HepG2 (cell line): ENCODE data around the gene WTAP. TPM values are rescaled to one million over a fixed set of nuclear protein-coding genes. Genes with fewer than 3 reads are reported as not detected.
A peak's percentile ranks its signal among the peaks of the same experiment; 100 is the strongest.

Source experiments
- HOXD1 ChIP-seq: sonication (generic); formaldehyde crosslinking; IDR thresholded peaks from 2 replicates; pipeline ENCODE4 v1.5.0; 2020; ENCODE audit warnings: missing genetic modification reagents
- MAFG ChIP-seq: sonication (generic); formaldehyde crosslinking; IDR thresholded peaks from 2 replicates; pipeline ENCODE4 v1.5.1; 2020; ENCODE audit warnings: mild to moderate bottlenecking, missing genetic modification reagents
- NCOA1 ChIP-seq: sonication (generic); formaldehyde crosslinking; IDR thresholded peaks from 2 replicates; pipeline ENCODE4 v1.9.0; 2021; ENCODE audit warnings: missing genetic modification reagents
- NFE2L1 ChIP-seq: sonication (generic); formaldehyde crosslinking; IDR thresholded peaks from 2 replicates; pipeline ENCODE4 v1.4.0; 2020; ENCODE audit warnings: missing genetic modification reagents, mild to moderate bottlenecking, borderline replicate concordance
- NFKBIZ ChIP-seq: IDR thresholded peaks from 2 replicates; pipeline ENCODE4 v1.6.1; 2018; ENCODE audit warnings: missing genetic modification reagents, missing compliant biosample characterization
- PRPF4 ChIP-seq: fragments of 200-400 bp; formaldehyde crosslinking; IDR thresholded peaks from 2 replicates; pipeline ENCODE4 v1.6.1; 2016; ENCODE audit warnings: low read length, low read depth; ENCODE audit not compliant: poor library complexity, severe bottlenecking
- SMAD1 ChIP-seq: sonication (generic); formaldehyde crosslinking; IDR thresholded peaks from 2 replicates; pipeline ENCODE4 v1.4.0; 2020; ENCODE audit warnings: missing genetic modification reagents, low read depth, mild to moderate bottlenecking, borderline replicate concordance
- SSRP1 ChIP-seq: IDR thresholded peaks from 2 replicates; pipeline ENCODE4 v1.6.1; 2016; ENCODE audit warnings: control low read depth
- ZNF253 ChIP-seq: sonication (generic); formaldehyde crosslinking; IDR thresholded peaks from 2 replicates; pipeline ENCODE4 v1.8.0; 2022; ENCODE audit warnings: mild to moderate bottlenecking, missing genetic modification reagents, borderline replicate concordance
- ZNF44 ChIP-seq: sonication (generic); formaldehyde crosslinking; IDR thresholded peaks from 2 replicates; pipeline ENCODE4 v1.5.1; 2020; ENCODE audit warnings: mild to moderate bottlenecking, missing genetic modification reagents
- ZNF547 ChIP-seq: sonication (generic); formaldehyde crosslinking; IDR thresholded peaks from 2 replicates; pipeline ENCODE4 v1.5.1; 2020; ENCODE audit warnings: mild to moderate bottlenecking, missing genetic modification reagents
- ZNF709 ChIP-seq: sonication (generic); formaldehyde crosslinking; IDR thresholded peaks from 2 replicates; pipeline ENCODE4 v1.5.0; 2020; ENCODE audit warnings: mild to moderate bottlenecking, missing genetic modification reagents
- polyA plus RNA-seq, 8 experiments: library from polyadenylated mRNA; depleted of rRNA in 3 of 8; stranded (reverse) in 7 of 8; unstranded in 1 of 8; fragments of >200 nt; fragmentation: Illumina TruSeq in 4 of 8; extraction: Trizol in 4 of 8; gene quantifications; 2 replicates each; pipeline versions ENCODE4 v1.2.1 to v1.2.3, GENCODE V29; 2011 to 2016; ENCODE audit warnings: low read depth in 4 of 8, missing spikeins in 1 of 8, mixed read lengths in 1 of 8; ENCODE audit not compliant: insufficient read depth in 1 of 8
- total RNA-seq, 5 experiments: library from RNA; depleted of rRNA; stranded (reverse); fragments of >200 nt; fragmentation: Illumina TruSeq; extraction: Trizol; gene quantifications; 2 replicates each; pipeline ENCODE4 v1.2.3, GENCODE V29; 2016; ENCODE audit warnings: low read depth in 1 of 5
- TF ChIP-seq, protein P1 (sequence below): IDR thresholded peaks from 2 replicates; pipeline ENCODE4 v1.6.1; 2012; ENCODE audit warnings: low read length, improper control_type of control experiment
- TF ChIP-seq, protein P2 (sequence below): sonication (generic); formaldehyde crosslinking; IDR thresholded peaks from 2 replicates; pipeline ENCODE4 v1.5.0; 2020; ENCODE audit warnings: missing genetic modification reagents
- TF ChIP-seq, protein P3 (sequence below): sonication (generic); formaldehyde crosslinking; IDR thresholded peaks from 2 replicates; pipeline ENCODE4 v1.4.0; 2020; ENCODE audit warnings: missing genetic modification reagents
- TF ChIP-seq, protein P4 (sequence below): sonication (generic); formaldehyde crosslinking; conservative IDR thresholded peaks from 2 replicates; pipeline ENCODE4 v1.8.1; 2023; ENCODE audit warnings: missing genetic modification reagents
- TF ChIP-seq, protein P5 (sequence below): IDR thresholded peaks from 2 replicates; pipeline ENCODE4 v1.6.1; 2016; ENCODE audit warnings: missing compliant biosample characterization, missing genetic modification reagents, borderline replicate concordance
- TF ChIP-seq, protein P6 (sequence below): sonication (generic); formaldehyde crosslinking; IDR thresholded peaks from 2 replicates; pipeline ENCODE4 v1.8.1; 2023; ENCODE audit warnings: mild to moderate bottlenecking, missing genetic modification reagents, borderline replicate concordance
- TF ChIP-seq, protein P7 (sequence below): sonication (generic); formaldehyde crosslinking; IDR thresholded peaks from 2 replicates; pipeline ENCODE4 v1.4.0; 2020; ENCODE audit warnings: missing genetic modification reagents, borderline replicate concordance

The WTAP gene
- total and polyA plus RNA-seq, 2 of the 13 experiments (the other 11 are each of a cell fraction or from before 2014, with no cell fraction given), result 31.6 to 167 TPM

DNA sequence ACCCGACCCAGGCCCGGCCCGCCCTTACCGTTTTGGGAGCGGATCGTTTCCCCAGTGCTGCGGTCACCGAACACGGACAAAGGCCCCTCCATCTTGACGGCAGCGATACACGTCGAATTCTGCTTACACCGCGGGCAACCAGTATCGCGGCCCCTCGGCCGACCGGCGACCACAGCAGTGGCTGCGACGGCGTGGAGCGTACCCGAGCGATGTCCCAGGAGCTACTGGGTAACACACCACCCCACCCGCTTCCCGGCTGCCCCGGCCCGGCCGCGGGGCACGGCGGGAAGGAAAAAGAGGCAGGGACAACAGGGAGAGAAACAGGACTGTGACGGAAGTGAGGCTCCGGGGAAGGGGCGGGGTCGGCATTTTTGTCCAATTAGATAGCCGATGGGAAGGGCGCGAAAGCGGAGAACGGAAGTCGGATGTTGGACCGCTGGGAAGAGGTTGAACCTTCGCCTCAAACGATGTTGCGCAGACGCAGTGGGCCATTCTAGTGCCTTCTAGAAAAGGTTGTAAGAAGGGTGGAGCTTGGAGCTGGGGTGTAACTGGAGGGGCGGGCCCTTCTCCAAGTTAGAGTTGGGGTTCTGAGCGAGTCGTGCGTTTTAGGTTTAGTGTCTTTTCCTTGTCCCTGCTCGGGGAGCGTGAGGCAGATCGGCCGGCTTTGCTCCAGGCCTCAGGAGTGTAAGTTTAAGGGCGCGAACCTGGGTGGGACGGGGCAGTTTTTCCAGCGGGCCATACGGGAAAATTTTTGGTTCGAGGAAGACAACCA lies 62.3 kb downstream of the WTAP start, which contains the start of gene TCP1 (continued):
- TF ChIP-seq, protein P1, sequence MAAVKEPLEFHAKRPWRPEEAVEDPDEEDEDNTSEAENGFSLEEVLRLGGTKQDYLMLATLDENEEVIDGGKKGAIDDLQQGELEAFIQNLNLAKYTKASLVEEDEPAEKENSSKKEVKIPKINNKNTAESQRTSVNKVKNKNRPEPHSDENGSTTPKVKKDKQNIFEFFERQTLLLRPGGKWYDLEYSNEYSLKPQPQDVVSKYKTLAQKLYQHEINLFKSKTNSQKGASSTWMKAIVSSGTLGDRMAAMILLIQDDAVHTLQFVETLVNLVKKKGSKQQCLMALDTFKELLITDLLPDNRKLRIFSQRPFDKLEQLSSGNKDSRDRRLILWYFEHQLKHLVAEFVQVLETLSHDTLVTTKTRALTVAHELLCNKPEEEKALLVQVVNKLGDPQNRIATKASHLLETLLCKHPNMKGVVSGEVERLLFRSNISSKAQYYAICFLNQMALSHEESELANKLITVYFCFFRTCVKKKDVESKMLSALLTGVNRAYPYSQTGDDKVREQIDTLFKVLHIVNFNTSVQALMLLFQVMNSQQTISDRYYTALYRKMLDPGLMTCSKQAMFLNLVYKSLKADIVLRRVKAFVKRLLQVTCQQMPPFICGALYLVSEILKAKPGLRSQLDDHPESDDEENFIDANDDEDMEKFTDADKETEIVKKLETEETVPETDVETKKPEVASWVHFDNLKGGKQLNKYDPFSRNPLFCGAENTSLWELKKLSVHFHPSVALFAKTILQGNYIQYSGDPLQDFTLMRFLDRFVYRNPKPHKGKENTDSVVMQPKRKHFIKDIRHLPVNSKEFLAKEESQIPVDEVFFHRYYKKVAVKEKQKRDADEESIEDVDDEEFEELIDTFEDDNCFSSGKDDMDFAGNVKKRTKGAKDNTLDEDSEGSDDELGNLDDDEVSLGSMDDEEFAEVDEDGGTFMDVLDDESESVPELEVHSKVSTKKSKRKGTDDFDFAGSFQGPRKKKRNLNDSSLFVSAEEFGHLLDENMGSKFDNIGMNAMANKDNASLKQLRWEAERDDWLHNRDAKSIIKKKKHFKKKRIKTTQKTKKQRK, result no peak
- TF ChIP-seq HOXD1 (CRISPR knock-in tag) (no peak), NFE2L1 (no peak), NFKBIZ (CRISPR knock-in tag) (no peak), SMAD1 (0 out of 2 replicates have a peak, but pooled peaks have one; percentile 58), ZNF547 (CRISPR knock-in tag) (peak; percentile 6), SSRP1 (CRISPR knock-in tag) (no peak; the same call in 1 of the 2 replicates), NCOA1 (no peak), ZNF44 (CRISPR knock-in tag) (no peak), ZNF709 (CRISPR knock-in tag) (no peak), ZNF253 (peak; percentile 90), MAFG (CRISPR knock-in tag) (no peak), PRPF4 (peak; percentile 27)
- TF ChIP-seq, protein P2, sequence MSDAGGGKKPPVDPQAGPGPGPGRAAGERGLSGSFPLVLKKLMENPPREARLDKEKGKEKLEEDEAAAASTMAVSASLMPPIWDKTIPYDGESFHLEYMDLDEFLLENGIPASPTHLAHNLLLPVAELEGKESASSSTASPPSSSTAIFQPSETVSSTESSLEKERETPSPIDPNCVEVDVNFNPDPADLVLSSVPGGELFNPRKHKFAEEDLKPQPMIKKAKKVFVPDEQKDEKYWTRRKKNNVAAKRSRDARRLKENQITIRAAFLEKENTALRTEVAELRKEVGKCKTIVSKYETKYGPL (CRISPR knock-in tag), result peak; percentile 23; the same call in 1 of the 2 replicates
- TF ChIP-seq, protein P3, sequence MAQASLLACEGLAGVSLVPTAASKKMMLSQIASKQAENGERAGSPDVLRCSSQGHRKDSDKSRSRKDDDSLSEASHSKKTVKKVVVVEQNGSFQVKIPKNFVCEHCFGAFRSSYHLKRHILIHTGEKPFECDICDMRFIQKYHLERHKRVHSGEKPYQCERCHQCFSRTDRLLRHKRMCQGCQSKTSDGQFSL, result no peak
- TF ChIP-seq, protein P4, sequence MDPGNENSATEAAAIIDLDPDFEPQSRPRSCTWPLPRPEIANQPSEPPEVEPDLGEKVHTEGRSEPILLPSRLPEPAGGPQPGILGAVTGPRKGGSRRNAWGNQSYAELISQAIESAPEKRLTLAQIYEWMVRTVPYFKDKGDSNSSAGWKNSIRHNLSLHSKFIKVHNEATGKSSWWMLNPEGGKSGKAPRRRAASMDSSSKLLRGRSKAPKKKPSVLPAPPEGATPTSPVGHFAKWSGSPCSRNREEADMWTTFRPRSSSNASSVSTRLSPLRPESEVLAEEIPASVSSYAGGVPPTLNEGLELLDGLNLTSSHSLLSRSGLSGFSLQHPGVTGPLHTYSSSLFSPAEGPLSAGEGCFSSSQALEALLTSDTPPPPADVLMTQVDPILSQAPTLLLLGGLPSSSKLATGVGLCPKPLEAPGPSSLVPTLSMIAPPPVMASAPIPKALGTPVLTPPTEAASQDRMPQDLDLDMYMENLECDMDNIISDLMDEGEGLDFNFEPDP (CRISPR knock-in tag), result 0 out of 2 replicates have a peak, but pooled peaks have one; percentile 77
- TF ChIP-seq, protein P5, sequence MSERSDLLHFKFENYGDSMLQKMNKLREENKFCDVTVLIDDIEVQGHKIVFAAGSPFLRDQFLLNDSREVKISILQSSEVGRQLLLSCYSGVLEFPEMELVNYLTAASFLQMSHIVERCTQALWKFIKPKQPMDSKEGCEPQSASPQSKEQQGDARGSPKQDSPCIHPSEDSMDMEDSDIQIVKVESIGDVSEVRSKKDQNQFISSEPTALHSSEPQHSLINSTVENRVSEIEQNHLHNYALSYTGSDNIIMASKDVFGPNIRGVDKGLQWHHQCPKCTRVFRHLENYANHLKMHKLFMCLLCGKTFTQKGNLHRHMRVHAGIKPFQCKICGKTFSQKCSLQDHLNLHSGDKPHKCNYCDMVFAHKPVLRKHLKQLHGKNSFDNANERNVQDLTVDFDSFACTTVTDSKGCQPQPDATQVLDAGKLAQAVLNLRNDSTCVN (CRISPR knock-in tag), result peak; percentile 95
- TF ChIP-seq, protein P6, sequence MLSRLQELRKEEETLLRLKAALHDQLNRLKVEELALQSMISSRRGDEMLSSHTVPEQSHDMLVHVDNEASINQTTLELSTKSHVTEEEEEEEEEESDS (CRISPR knock-in tag), result 0 out of 2 replicates have a peak, but pooled peaks have one; percentile 67
- TF ChIP-seq, protein P7, sequence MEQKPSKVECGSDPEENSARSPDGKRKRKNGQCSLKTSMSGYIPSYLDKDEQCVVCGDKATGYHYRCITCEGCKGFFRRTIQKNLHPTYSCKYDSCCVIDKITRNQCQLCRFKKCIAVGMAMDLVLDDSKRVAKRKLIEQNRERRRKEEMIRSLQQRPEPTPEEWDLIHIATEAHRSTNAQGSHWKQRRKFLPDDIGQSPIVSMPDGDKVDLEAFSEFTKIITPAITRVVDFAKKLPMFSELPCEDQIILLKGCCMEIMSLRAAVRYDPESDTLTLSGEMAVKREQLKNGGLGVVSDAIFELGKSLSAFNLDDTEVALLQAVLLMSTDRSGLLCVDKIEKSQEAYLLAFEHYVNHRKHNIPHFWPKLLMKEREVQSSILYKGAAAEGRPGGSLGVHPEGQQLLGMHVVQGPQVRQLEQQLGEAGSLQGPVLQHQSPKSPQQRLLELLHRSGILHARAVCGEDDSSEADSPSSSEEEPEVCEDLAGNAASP (CRISPR knock-in tag), result peak; percentile 67; the same call in 1 of the 2 replicates
